ENCODE data around the gene CLDN19. TPM values are rescaled to one million over a fixed set of nuclear protein-coding genes. Genes with fewer than 3 reads are reported as not detected.
"Not testable (repeated sequence)": the region's sequence is repeated elsewhere in the genome, so short reads cannot be mapped to it uniquely, and the experiment has no call there.

The CLDN19 gene
- total RNA-seq, 1 donor from 2014 or later, result not detected

DNA sequence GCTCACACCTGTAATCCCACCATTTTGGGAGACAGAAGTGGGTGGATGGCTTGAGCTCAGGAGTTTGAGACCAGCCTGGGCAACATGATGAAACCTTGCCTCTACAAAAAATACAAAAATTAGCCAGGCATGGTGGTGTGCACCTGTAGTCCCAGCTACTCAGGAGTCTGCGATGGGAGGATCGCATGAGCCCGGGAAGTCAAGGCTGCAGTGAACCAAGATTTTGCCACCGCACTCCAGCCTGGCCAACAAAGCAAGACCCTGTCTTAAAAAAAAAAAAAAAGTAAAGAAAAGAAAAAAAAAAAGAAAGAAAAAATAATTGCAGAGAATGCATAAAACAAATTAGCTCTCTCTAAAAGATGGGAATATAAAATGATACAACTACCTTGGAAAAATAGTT is 14.2 kb downstream of the CLDN19 start:
- DNase-seq; ATAC-seq (ENCODE audit: poor library complexity); intact Hi-C loops (cut with DNase I): not testable (repeated sequence)

DNA sequence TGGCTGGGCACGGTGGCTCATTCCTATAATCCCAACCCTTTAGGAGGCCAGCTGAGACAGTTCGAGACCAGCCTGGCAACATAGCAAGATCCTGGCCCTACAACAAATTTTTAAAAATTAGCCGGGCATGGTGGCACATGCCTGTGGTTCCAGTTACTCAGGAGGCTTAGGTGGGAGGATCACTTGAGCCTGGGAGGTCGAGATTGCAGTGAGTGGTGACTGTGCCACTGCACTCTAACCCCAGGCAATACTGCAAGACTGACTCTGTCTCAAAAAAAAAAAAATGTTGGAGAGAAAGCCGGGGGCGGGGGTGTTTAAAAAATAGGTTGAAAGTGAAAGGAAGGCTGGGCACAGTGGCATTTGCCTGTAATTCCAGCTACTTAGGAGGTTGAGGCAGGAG is 16.5 kb downstream of the CLDN19 start:
- ATAC-seq (ENCODE audit: poor library complexity) (no peak), DNase-seq (no peak)
- intact Hi-C loops (cut with DNase I), result no loop called here

DNA sequence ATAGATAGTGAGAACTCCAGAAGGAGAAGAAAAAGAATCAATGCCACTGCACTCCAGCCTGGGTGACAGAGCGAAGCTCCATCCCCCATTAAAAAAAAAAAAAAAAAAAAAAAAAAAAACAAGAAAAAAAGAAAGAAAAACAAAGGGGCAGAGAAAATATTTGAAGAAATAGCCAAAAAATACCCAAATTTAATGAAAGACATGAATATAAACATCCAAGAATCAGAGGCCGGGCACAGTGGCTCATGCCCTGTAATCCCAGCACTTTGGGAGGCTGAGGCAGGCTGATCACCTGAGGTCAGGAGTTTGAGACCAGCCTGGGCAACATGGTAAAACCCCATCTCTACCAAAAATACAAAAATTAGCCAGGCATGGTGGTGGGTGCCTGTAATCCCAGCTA is 17.6 kb downstream of the CLDN19 start:
- ATAC-seq (ENCODE audit: poor library complexity); intact Hi-C loops (cut with DNase I); DNase-seq: not testable (repeated sequence)

DNA sequence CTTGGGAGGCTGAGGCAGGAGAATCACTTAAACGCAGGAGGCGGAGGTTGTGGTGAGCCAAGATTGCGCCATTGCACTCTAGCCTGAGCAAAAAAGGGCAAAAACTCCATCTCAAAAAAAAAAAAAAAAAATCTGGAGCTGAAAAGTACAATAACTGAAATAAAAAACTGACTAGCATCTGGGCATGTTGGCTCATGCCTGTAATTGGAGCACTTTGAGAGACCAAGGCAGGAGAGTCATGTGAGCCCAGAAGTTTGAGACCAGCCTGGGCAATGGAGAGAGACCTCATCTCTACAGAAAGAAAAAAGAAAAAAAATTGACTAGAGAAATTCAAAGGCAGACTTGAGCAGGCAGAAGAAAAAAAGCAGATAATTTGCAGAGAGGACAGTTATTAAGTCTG is 18.1 kb downstream of the CLDN19 start:
- intact Hi-C loops (cut with DNase I), result no loop called here
- ATAC-seq (ENCODE audit: poor library complexity), result no peak
- DNase-seq, result no peak

DNA sequence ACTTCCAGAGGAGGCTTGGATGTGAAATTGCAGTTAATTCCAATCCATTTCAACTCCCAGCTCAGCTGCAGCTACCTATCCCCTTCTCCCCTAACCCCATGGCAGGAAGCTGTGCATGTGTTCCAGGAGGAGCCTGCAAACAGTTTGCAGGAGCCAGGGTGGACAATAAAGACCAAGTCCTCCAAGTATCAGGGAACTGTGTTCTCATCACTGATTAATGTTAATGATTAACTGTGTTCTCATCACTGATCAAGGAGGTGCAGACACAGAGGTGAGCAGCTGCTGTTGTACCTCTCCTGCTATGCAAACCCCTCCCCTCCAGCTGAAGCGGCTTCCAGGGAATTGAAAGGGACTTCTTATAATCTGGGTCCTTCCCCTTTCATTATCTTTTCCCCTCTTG is 19.2 kb downstream of the CLDN19 start:
- intact Hi-C loops (cut with DNase I), result no loop called here
- DNase-seq (no peak), ATAC-seq (ENCODE audit: poor library complexity) (no peak)

DNA sequence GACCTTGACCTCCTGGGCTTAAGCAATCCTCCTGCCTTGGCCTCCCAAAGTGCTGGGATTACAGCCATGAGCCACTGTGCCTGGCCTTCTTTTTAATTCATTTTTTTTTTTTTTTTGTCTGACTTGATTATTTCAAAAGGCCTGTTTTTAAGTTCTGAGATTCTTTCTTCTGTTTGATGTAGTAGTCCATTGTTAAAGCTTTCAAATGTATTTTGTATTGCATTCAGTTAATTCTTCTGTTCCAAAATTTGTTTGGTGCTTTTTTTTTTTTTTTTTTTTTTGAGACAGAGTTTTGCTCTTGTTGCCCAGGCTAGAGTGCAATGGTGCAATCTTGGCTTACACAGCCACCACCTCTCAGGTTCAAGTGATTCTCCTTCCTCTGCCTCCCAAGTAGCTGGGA is 25.6 kb downstream of the CLDN19 start:
- ATAC-seq (ENCODE audit: poor library complexity); intact Hi-C loops (cut with DNase I): not testable (repeated sequence)

DNA sequence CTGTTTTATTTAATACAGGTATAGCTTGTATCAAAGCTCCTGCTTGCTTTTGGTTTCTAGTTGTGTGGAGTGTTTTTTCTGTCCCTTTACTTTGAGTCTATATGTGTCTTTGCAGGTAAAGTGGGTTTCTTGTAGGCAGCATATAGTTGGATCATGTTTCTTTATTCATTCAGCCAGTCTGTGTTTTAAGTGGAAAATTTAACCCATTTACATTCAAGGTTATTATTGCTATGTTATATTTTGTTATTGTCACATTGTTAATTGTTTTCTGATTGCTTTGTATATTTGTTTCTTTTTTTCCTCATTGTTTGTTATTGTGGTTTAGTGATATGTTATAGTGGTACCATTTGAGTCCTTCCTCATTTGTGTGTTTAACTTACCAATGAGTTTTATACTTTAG is 26.7 kb downstream of the CLDN19 start:
- no peak for DNase-seq
- intact Hi-C loops (cut with DNase I), result no loop called here
- ATAC-seq (ENCODE audit: poor library complexity), result no peak

More for the DNA sequence above, 25.6 kb downstream of the CLDN19 start:
- not testable (repeated sequence) for DNase-seq

DNA sequence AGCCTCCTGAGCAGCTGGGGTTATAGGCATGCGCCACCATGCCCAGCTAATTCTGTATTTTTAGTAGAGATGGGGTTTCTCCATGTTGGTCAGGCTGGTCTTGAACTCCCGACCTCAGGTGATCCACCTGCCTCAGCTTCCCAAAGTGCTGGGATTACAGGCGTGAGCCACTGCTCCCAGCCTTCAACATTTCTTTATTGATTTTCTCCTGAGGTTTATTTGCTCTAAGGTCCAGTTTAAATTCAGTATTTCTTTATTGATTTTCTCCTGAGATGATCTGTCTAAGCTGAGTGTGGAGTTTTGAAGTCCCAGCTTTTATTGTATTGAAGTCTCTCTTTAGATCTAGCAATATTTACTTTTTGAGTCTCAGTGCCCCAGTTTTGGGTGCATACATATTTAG is 27.2 kb downstream of the CLDN19 start:
- intact Hi-C loops (cut with DNase I); DNase-seq; ATAC-seq (ENCODE audit: poor library complexity): not testable (repeated sequence)

DNA sequence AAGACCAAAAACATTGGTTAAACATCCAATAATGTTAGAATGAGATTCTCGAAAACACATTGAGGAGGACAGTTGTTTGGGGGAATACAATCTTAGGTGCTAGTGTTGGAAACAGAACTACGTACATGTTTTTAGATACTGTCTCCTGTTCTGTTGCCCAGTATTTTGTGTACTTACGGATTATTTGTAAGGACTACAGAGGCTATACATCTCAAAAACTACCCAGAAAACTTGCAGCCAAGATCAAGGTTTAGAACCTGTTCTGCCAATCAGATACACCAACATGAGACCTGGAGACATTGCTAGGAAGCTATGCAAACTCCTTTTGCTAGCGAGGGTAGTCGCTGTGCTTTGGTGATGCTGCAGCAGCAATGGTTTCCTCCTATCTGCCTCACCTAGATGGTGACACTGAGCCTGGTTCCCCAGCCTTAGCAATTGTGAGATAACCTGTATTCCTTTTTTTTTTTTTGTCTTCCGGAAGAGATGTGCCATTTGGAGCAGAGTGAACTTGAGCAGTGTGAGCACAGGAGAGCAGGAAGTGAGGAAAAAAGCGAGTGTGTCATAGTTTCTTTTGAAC is 36.1 kb downstream of the CLDN19 start:
- DNase-seq (no peak), ATAC-seq (ENCODE audit: poor library complexity) (no peak)
- intact Hi-C loops (cut with DNase I), result no loop called here

DNA sequence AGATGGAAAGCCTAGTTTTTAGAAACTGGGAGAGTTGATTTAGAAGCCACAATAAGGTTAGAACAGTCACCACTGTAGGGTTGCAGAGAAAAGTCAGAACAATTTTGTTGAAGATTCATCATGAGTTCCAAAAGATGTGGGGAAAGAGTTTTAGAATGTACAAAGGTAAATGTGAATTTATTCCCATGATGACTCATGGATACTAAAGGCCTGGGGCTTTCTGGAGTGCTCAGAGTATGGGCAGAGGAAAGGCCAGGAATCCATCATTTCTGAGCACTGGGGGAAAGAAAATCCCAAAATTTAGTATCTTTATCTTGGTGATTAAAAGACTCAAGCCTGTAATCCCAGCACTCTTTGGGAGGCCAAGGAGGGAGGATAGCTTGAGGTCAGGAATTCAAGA is 40.0 kb downstream of the CLDN19 start:
- DNase-seq, result no peak
- ATAC-seq (ENCODE audit: poor library complexity), result no peak
- intact Hi-C loops (cut with DNase I), result no loop called here

DNA sequence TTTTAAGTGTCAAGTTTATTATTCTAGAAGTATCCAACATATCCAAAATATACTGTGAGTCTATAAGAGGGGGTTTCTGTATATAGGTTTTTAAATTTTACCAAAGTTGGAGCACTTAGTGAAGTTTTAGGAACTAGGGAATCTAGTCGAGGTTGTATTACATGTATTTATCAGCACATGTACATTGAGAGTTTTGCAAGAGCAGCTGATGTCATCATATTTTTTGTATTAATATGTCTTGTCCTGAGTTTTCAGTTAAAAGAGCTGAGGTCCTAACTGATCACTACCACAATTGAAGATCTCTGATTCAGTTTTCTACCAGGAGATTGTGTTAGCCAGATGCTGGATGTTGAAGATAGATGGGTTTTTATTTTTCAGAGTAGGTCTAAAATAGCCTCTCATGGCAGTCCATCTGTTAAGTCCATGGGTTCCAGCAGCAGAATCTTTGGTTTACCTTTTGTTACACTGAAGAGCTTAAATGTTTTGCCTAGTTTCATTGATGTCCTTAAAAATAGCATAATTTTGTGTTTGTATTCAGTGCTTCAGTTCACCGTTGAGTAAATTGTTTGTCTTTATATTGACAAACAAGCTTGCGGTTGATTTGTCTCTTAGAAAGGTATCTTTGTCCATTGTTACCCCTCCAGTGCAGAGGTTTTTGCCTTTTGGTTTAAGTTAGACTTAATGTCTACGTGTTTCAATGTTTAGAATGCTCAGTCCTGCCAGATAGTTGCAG is 41.8 kb downstream of the CLDN19 start:
- intact Hi-C loops (cut with DNase I), result no loop called here
- no peak for DNase-seq
- no peak for ATAC-seq (ENCODE audit: poor library complexity)

DNA sequence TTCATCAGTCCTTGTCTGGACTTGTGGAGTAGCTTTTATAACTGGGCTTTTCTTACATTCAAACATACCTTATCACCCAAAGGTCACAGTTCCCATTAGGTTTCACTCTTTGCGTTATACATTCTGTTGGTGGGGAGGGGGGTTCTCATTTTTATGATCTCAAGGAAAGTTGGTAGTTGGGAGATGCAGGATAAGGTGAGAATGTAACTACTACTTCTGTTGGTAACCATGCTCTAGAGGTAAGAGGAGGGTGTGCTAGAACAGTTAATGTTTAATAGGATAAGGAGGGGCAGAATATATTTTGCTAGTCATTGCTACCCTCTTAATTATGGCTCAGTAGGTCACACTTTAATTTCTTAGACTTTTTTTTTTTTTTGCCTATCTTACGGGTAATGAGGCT is 47.1 kb downstream of the CLDN19 start:
- intact Hi-C loops (cut with DNase I), result no loop called here
- ATAC-seq (ENCODE audit: poor library complexity) (no peak), DNase-seq (no peak)

DNA sequence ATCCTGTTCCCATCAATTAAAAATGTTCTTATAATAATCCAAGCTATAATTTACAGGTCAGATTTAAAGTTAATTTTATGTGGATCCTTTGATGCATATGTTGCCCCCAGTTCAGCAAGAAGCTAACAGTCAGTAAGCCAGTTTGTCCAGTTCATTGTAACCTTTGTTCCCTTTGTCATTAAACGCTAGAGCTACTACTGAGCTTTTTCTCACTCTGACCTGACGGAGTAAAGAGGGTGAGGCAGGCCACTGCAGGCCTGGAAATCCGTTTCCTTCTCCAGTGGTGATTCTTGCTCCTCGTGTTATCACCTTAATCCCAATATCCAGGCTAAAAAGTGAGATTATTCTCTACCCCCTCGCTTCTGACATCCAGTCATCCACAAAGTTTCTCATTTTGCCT is 47.6 kb downstream of the CLDN19 start:
- peak; percentile 21 for ATAC-seq (ENCODE audit: poor library complexity)
- DNase-seq, result no peak
- intact Hi-C loops (cut with DNase I), result no loop called here

DNA sequence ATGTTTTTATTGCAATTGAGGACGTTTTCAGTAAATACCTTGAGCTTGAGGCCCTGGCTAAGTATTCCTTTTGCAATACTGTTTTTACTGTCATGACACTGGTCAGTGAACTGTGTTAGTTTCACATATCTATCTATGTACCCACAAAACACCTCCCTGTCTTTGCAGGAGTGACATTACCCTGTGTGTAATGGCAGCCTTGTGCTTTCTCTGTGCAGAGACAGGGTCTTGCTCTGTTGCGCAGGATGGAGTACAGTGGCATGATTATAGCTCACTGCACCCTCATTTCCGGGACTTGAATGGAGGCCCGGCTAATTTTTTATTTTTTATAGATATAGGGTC is 48.9 kb downstream of the CLDN19 start:
- ATAC-seq (ENCODE audit: poor library complexity), result no peak
- DNase-seq, result no peak
- intact Hi-C loops (cut with DNase I), result no loop called here

DNA sequence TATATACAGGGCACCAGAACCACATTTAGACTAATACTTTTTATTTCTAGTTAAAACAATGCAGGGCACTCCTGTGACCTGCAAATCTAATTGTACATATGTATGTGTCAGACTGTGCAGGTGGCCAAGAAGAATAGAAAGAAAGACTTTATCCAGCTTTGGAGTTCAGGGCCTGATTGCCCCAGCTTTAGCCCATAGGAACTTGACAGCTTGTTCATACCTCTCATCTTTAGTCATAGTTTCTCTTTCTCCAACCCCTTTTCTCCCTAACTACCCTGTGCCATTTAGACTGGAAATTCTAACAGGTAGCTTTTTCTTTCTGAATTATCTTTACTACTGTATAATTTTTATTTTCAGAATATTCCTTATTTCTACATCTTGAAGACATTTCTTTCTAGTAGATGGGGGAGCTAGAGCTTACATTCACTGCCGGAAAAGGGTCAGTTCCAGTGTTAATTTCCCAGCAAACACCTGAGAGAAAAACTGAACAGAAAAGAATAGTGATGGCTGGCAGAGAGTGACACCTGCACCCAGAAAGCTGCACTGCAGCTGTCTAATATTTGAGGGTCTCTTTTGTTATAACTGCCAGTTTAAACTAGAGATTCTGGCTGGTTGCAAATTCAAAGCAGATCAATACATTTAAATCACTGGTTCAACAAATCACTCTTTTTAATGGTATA is 49.4 kb downstream of the CLDN19 start:
- intact Hi-C loops (cut with DNase I), result no loop called here
- no peak for ATAC-seq (ENCODE audit: poor library complexity)
- DNase-seq, result no peak

DNA sequence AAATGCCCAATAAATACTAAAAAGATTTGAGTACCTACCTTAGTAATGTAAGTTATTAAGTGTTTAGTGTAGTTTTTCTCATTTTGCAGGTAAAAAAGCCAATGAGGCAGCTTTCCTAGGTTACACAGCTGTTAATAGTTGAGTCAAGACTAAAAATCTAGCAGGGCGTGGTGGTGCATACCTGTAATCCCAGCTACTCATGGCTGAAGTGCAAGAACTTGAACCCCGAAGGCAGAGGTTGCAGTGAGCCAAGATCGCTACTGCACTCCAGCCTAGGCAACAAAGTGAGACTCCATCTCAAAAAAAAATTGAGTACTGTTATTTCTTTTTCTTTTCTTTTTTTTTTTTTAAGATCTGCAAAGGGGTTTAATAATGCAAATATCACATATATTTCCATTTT is 50.1 kb downstream of the CLDN19 start:
- DNase-seq, result no peak
- ATAC-seq (ENCODE audit: poor library complexity), result no peak
- intact Hi-C loops (cut with DNase I), result no loop called here

DNA sequence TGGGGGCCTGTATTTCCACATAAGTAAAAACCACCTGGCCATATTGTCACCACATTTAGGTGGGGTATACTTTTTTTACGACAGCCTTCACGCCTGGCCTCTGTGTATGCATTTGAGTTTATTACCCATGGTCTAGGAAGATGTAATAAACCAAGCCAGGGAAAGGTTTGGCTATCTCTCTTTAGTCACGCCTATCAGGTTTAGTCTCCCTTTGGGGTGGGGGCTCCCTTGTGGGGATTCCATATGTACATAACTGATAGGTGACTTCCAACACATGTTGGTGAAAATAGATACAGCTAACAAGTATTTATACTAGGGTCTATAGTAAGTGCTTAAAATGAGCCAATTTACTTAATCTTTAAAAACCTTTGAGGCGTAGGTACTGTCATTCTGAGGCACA is 53.6 kb downstream of the CLDN19 start:
- intact Hi-C loops (cut with DNase I), result no loop called here
- ATAC-seq (ENCODE audit: poor library complexity), result no peak
- no peak for DNase-seq

DNA sequence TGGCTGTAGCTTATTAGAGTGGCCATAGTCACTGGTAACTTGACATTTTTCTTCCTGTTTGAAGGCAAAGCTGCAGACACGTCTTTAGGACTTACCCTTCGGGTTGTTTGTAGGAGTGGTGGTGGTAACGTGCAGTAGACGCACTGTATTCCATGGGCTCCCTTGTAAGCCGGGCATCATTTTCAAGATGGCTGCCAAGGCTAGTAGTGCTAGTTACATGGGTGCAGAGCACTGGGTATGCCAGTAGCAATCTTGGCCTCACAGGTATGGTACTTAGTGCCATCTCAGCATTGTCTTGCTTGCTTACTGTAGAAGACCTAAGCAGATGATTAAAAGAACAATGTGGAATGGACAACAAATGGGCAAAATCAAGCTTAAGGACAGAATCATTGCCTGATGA is 55.9 kb downstream of the CLDN19 start:
- DNase-seq, result no peak
- ATAC-seq (ENCODE audit: poor library complexity), result no peak
- intact Hi-C loops (cut with DNase I), result no loop called here

Data from Right ventricle myocardium superior (tissue), 1 donor.